GM12891 (cell line): ENCODE measurements around the gene SLC16A9.

ENCODE experiments used
- POLR2A ChIP-seq: IDR thresholded peaks from 2 replicates; pipeline ENCODE4 v1.6.1; 2011; ENCODE audit warnings: low read depth, low read length, control low read depth
- POLR2AphosphoS5 ChIP-seq: IDR thresholded peaks from 2 replicates; pipeline ENCODE4 v1.6.1; 2011; ENCODE audit warnings: low read depth, low read length, control low read depth
- SPI1 ChIP-seq: IDR thresholded peaks from 2 replicates; pipeline ENCODE4 v1.6.1; 2011; ENCODE audit warnings: low read depth, low read length, control low read depth

- TF ChIP-seq POLR2A (no peak), POLR2AphosphoS5 (no peak), SPI1 (no peak)
Measured at GRCh38 chr10:59706851-59707797, 2.5 kb downstream of the SLC16A9 start.
